GM19023 (cell line): ENCODE measurements around the gene PPFIA2.
A peak's percentile ranks its signal among the peaks of the same experiment; 100 is the strongest.
"Not testable (repeated sequence)": the region's sequence is repeated elsewhere in the genome, so short reads cannot be mapped to it uniquely, and the experiment has no call there.

ENCODE experiments used
- ATAC-seq: cut with Tn5 transposase; IDR thresholded peaks from one replicate; pipeline ENCODE4 v1.9.1; 2021; ENCODE audit warnings: mild to moderate bottlenecking, moderate library complexity; ENCODE audit not compliant: unreplicated experiment

PPFIA2 gene

DNA sequence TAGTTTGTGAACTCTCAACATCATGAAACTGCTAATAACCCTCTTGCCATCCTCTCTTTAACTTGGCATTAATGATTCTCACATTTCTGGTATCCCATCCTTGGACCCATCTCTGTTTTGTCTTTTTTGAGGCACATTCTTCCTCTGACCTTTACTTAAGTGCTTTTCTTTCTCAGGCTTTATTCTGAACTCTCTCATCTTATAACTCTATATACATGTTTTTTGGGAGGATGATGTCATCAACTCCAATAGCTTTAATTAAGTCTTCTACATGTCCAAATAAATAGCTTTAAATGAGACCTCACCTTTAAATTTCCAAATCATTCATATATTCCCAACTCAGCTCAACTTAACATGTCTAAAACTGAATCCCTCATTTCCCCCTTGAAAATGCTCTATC, 88.4 kb downstream of the PPFIA2 start:
- ATAC-seq: no peak

- ATAC-seq: peak; percentile 90
Measured at GRCh38 chr12:81668475-81668874, 90.7 kb downstream of the PPFIA2 start.

DNA sequence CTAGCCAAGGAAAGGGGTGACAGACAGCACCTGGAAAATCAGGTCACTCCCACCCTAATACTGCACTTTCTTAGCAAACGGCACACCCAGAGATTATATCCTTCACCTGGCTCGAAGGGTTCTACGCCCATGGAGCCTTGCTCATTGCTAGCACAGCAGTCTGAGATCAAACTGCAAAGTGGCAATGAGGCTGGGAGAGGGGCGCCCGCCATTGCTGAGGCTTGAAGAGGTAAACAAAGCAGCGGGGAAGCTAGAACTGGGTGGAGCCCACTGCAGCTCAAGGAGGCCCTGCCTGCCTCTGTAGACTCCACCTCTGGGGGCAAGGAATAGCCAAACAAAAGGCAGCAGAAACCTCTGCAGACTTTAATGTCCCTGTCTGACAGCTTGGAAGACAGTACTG, 99.8 kb downstream of the PPFIA2 start:
- ATAC-seq: not testable (repeated sequence)

DNA sequence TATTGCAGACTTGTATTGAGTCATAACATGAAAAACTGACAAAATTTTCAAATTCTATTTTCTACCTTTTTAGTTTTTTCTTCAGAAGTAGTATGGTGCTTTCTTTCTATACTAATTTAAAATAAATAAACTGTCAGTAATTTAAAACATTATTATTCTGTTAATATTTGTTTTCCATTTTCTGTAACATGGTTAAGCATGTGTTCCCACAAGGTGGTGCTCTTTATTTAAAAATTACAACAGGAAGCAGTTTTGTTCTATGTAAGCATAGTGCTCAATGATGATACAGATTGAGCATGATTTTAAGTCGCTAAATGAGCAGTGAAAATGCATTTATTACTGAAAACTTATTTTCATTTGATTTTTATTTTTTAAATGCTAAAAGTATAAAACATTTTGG, 114.6 kb downstream of the PPFIA2 start:
- no peak for ATAC-seq

DNA sequence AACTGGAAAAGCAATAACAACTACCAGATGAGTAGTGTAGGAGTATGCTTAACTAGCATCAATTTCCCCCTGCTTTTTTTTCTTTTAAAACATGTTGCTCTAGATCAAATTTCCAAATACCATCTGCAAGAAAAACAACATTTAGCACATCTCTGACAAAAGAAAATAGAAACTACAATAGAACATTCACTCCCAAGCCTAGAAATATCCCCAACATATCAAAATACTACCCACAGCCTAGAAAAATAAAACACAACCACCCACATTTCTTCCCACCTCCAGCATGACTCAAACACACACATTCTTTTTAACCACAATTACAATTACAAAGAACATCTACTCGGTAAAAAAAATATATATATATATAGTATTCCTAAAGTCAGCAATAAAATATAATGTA, 120.0 kb downstream of the PPFIA2 start:
- no peak for ATAC-seq

- ATAC-seq: no peak
Measured at GRCh38 chr12:81633127-81633526, 126.0 kb downstream of the PPFIA2 start.

GRCh38 chr12:81627336-81628189, 131.6 kb downstream of the PPFIA2 start:
- no peak for ATAC-seq

- ATAC-seq: no peak
Measured at GRCh38 chr12:81626406-81626805, 132.7 kb downstream of the PPFIA2 start.

DNA sequence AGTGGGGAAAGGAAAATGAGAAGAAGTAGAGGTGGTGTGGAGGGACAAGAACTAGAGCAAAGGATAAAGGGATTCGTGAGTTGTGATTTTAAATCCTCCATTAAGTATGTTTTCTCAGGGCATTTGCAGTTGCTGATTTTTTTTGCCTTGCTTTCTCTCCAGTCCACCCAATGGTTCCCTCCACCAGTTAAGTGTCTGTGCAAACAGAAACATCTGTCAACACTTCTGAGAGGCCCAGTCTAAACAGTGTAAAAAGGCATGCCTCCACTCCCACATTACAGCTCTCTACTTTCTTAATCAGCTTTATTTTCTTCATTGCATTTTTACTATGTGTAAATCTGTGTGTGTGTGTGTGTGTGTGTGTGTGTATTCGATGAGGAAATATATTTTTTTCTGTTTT, 141.2 kb downstream of the PPFIA2 start:
- no peak for ATAC-seq

- ATAC-seq: no peak
Measured at GRCh38 chr12:81615026-81615588, 144.0 kb downstream of the PPFIA2 start.

DNA sequence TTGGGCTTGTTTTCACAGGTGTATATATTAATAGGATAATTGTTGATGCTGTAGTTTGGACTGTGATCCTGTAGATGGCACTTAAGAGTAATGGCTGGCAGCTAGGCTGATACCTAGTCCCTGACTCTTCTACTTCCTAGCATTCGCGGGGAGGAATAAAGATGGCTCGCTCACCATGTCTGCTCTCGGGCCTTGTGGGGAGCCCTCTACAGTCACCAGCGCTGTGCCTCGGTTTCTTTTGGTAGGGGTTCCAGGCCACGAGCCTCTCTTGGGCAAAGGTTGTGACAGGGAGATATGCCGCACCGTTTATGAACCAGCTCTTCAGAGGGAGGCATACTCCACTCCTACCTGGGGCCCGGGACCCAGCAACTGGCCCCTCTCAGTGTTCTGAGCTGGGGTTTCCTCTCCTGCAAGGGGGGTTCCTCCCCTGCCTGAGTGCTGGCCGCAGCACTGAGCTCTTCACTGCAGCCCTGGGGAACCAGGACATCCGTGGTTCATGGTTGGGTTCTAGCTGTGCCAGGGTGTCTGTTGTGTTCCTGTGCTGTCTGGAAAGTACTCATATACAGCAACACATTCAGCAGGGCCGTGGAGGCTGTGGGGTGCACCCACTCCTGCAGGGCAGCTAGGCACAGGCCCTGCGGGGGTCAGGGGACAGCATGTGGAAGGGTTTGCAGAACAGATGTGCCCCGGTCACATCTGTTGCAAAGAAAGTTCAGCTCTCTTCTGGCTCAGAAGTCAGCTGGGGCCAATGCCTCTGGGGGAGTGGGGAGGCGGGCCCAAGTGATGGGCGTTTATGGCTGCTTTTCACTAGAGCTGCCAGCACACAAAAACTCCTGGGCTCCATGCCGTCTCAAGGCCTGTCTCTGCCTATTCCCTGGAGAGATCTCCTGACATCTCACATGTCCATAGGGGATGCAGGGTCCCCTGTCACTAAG, 147.9 kb downstream of the PPFIA2 start:
- peak; percentile 69 for ATAC-seq

DNA sequence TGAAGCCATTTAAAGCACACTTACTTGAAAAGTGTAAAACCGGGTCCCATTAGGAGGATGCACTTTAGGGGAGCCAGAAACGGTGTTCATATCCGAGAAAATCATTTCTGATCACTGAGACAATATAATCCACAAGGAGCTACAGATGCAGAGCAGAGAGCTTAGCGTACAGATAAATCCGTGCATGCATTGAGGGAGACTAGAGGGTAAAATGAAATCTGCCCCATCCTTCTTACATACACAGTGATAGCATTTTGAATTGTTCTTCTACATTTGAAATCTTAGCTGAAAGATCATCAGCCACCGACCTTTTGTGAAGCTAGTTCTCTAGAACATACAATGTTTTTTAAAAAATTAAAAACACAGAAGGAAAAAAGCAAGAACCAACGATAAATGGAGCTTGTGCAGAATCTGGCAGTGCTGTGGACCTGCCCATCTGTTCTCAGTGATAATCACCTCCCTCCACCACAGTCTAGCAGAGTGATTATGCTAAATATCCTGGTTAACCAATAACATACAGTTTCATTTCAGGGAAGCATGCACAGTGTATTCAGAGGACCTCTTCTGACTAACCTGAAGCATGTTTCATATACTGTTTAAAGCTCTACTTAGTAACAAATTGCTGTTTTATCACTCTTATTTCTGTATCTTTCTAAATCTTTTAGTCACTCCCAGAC, 161.1 kb downstream of the PPFIA2 start:
- ATAC-seq: no peak

GRCh38 chr12:81596558-81596957, 162.6 kb downstream of the PPFIA2 start:
- no peak for ATAC-seq

GRCh38 chr12:81591256-81591655, 167.9 kb downstream of the PPFIA2 start:
- ATAC-seq: no peak

- ATAC-seq: not testable (repeated sequence)
Measured at GRCh38 chr12:81590703-81591102, 168.4 kb downstream of the PPFIA2 start.

- ATAC-seq: no peak
Measured at GRCh38 chr12:81588235-81589008, 170.7 kb downstream of the PPFIA2 start.

DNA sequence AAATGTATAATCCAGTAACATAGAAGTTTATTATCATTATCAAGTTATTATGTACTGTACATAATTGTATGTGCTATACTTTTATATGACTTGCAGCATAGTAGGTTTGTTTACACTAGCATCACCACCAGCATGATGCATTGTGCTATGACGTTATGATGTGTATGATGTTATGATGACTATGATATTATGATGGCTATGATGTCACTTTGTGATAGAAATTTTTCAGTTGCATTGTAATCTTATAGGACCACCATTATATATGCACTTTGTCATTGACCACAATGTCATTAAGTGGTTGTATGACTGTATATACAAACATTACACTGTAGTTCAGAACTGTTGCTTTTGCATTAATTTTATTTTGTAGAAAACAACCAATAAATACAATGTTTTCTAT, 173.4 kb downstream of the PPFIA2 start:
- no peak for ATAC-seq

DNA sequence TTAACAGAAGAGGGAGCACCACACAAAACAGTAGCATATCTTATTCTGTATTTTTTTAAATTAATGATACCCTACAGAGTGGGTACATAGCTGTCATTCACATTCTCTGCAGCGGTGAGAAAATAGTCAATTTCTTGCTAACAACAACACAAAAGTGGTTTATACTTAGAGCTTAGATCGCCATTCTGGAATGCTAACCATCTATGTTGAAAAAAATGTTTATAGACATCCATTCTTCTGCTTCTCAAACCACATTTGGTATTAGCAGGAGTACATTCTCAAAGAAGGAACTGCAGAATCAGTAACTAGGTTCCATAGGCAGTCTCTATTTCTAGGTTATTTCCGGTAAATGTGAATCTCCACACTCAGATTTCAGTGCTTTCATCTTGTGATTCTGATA, 185.9 kb downstream of the PPFIA2 start:
- ATAC-seq: no peak

GRCh38 chr12:81572411-81572810, 186.7 kb downstream of the PPFIA2 start:
- ATAC-seq: no peak

DNA sequence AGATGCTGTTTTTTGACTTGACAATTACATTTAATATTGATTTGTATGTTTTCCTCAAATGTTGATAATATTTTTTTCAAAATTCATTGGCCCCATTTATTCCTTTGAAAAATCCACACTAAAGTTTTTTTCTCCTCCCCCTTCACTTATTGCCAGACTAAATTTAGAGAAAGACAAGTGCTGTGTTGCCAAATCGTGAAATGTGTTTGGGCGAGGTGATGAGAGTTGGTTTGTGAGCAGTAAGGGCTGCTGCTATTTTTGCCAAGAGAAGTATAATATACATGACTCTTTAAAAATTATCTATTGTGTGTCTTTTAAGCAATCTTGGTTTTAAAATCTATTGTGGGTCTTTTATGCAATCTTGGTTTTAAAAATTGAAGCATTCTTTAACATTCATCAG, 188.9 kb downstream of the PPFIA2 start:
- no peak for ATAC-seq
